Prostate gland (tissue), 2 donors: ENCODE data around the gene NOVA2. TPM values are rescaled to one million over a fixed set of nuclear protein-coding genes. Genes with fewer than 3 reads are reported as not detected.

ENCODE experiments used
- DNase-seq: peaks from one replicate; pipeline ENCODE4 v3.0.0-alpha.2; 2019; ENCODE audit warnings: low spot score
- H3K27ac ChIP-seq, 2 donors: fragments of 200-600 bp; sonication (generic); 2 replicates each; pipeline ENCODE4 v1.5.1; 2017 to 2019
- H3K27me3 ChIP-seq: fragments of 200-600 bp; sonication (generic); replicated peaks from 2 replicates; pipeline ENCODE4 v1.5.1; 2019; ENCODE audit not compliant: insufficient read depth
- H3K36me3 ChIP-seq, 2 donors: fragments of 200-600 bp; sonication (generic); 1 replicate in 1 of 2; 2 replicates in 1 of 2; pipeline versions ENCODE4 v1.5.1 to v1.8.1; 2017 to 2019
- H3K4me1 ChIP-seq: fragments of 200-600 bp; sonication (generic); replicated peaks from 2 replicates; pipeline ENCODE4 v1.5.1; 2019
- H3K4me3 ChIP-seq, 2 donors: fragments of 200-600 bp; sonication (generic); 2 replicates each; pipeline ENCODE4 v1.5.1; 2017 to 2019
- H3K9me3 ChIP-seq: fragments of 200-600 bp; sonication (generic); 2 replicates; pipeline ENCODE4 v1.5.1; 2017
- POLR2A ChIP-seq: fragments of 450-650 bp; IDR thresholded peaks from one replicate; pipeline ENCODE4 v1.6.1; 2016; ENCODE audit warnings: antibody characterized with exemption, mild to moderate bottlenecking
- POLR2AphosphoS5 ChIP-seq: sonication (generic); formaldehyde crosslinking; IDR thresholded peaks from one replicate; pipeline ENCODE4 v1.6.1; 2017; ENCODE audit warnings: antibody characterized with exemption
- WGBS: methylation state at CpG from one replicate; pipeline ENCODE4 v1.1.5; 2018; 5-methylcytosine and 5-hydroxymethylcytosine counted together
- intact Hi-C: fragments of 100-400 bp; cut with DNase I; formaldehyde crosslinking; loops from one replicate; pipeline ENCODE4 v1.14.2; 2022
- total RNA-seq, 2 donors: library from RNA; depleted of rRNA; stranded (reverse); fragments of >200 nt; gene quantifications; one replicate each; pipeline ENCODE4 v1.1.0, GENCODE V29; 2016
- TF ChIP-seq, protein P1 (sequence below), 4 experiments: fragments of 200-600 bp in 2 of 4; fragments of 450-650 bp in 2 of 4; sonication (generic) in 2 of 4; IDR thresholded peaks; 1 replicate in 3 of 4; 2 replicates in 1 of 4; pipeline ENCODE4 v1.5.1; 2016 to 2019; ENCODE audit warnings: antibody characterized with exemption in 4 of 4, mild to moderate bottlenecking in 2 of 4, moderate library complexity in 2 of 4

The NOVA2 gene
- total RNA-seq, 2 donors from 2014 or later: 0.87 to 3.1 TPM

DNA sequence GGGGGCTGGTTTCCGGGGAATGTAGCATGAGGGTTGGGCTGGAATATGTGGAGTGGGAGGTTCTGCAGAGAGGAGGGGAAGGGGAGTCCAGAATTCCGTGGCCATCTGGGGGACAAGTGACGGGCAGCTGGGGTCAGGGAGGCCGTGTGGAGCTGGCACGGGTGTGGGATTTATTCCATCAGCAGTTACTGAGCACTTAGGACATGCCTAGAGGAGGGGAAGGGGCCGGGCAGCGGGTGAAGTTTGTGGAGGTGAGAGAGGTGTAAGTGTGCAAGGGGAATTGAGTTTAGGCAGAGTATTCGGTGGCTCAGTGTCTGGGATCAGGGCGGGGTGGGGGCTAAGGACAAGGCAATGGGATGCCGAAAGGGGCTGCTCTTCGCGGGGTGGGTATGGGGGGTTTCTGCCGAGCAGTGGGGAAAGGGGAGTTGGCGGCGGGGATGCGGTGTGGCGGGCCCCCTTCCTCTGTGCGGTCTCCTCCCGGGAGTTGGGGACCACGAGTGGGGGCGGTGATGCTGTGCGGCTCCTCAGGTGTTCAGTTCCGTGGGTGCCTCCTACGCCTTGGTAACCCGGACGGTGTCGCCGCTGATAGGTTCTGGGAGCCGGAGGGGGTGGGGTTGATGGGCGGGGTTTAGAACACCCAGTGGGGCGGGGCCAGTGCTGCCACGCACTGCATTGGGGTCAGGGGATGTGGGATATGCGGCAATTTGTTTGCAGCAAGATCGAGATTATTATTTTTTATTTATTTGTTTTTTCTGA is 27.0 kb upstream of the NOVA2 start:
- peak; percentile 38 for DNase-seq
- Histone ChIP-seq H3K4me3 (no peak overlapping the region), H3K27ac (no peak overlapping the region), H3K36me3 (no peaks in the 10 kb centered on the region), H3K27me3 (no peaks in the 10 kb centered on the region), H3K9me3 (no peaks in the 10 kb centered on the region), H3K4me1 (no peaks in the 10 kb centered on the region)
- intact Hi-C loops: no loop called here
- WGBS: 8% methylated on average over 34 of the region's 34 CpGs
- TF ChIP-seq, protein P1, sequence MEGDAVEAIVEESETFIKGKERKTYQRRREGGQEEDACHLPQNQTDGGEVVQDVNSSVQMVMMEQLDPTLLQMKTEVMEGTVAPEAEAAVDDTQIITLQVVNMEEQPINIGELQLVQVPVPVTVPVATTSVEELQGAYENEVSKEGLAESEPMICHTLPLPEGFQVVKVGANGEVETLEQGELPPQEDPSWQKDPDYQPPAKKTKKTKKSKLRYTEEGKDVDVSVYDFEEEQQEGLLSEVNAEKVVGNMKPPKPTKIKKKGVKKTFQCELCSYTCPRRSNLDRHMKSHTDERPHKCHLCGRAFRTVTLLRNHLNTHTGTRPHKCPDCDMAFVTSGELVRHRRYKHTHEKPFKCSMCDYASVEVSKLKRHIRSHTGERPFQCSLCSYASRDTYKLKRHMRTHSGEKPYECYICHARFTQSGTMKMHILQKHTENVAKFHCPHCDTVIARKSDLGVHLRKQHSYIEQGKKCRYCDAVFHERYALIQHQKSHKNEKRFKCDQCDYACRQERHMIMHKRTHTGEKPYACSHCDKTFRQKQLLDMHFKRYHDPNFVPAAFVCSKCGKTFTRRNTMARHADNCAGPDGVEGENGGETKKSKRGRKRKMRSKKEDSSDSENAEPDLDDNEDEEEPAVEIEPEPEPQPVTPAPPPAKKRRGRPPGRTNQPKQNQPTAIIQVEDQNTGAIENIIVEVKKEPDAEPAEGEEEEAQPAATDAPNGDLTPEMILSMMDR (IDR thresholded peaks at IDR 0.05): no peak
- no peak for TF ChIP-seq POLR2A
- TF ChIP-seq POLR2AphosphoS5: no peak

DNA sequence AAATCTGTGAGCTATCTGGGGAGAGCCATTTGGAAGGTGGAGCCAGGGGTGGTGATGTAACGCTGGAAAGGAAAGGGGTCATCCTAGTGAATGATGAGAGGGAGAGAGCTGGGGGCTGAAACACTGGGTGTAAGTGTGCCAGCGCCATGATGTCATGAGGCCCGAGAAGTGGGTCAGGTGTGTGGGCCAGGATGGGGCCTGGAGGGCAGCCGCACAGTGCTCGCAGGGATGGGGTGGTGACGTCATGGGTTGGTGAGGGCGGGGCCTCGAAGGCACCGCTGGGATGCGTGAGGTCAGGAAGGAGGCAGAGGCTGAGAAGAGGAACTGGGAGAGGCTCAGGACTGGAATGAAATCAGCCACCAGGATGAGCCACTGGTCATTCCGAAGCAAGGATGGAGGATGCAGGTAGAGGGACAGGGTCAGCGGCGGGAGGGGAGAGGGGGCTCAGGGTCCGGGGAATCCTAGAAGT is 26.0 kb upstream of the NOVA2 start:
- 24% methylated on average over 14 of the region's 14 CpGs for WGBS
- Histone ChIP-seq H3K27ac (no peak overlapping the region), H3K4me3 (no peak overlapping the region), H3K36me3 (no peaks in the 10 kb centered on the region), H3K27me3 (no peaks in the 10 kb centered on the region), H3K9me3 (no peaks in the 10 kb centered on the region), H3K4me1 (no peaks in the 10 kb centered on the region)
- DNase-seq: no peak
- TF ChIP-seq POLR2AphosphoS5: no peak
- intact Hi-C loops: no loop called here

DNA sequence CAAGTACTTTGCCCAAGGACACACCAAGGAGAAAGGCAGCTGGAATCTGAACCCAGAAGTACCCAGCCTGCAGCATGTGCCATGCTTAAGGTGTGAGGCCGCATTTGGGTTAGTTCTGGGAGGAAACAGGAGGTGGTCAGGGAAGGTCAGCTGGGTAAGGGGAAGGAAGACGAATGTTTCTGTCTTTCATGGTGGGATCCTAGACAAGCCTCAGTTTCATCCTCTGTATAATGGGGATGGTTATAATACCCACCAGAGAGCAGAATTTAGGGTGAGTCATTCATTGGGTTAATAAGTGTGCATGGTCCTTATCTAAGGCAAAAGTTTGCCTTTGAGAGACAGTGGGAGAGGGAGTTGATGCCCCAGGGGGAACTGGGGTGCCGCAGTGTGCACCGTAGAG is 25.2 kb upstream of the NOVA2 start:
- H3K27ac ChIP-seq: no peak overlapping the region
- no peak for DNase-seq
- no peaks in the 10 kb centered on the region for H3K36me3 ChIP-seq
- intact Hi-C loops: no loop called here
- H3K4me3 ChIP-seq: no peak overlapping the region
- WGBS: 89% methylated on average over 4 of the region's 4 CpGs
- H3K9me3 ChIP-seq: no peaks in the 10 kb centered on the region
- H3K4me1 ChIP-seq: no peaks in the 10 kb centered on the region
- TF ChIP-seq, protein P1 (IDR thresholded peaks at IDR 0.05): no peak
- TF ChIP-seq POLR2A: no peak
- TF ChIP-seq POLR2AphosphoS5: no peak
- H3K27me3 ChIP-seq: no peaks in the 10 kb centered on the region

DNA sequence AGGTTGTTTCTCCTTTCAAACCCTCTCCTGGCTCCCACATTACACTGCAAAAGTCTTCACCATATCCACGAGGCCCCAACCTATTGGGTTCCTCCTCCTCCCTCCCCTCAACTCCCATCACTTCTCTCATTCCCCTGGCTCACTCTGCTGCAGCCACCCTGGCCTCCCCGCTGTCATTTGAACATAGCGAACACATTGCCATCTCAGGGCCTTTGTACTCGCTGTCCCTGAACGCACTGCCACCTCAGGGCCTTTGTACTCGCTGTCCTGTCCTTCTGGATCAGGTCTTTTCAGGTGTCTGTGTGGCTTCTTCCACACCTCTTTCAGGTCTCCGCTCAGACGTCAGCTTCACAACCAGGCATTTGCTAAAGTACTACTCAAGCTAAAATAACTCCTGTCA is 23.3 kb upstream of the NOVA2 start:
- Histone ChIP-seq H3K27ac (no peak overlapping the region), H3K9me3 (no peaks in the 10 kb centered on the region), H3K36me3 (no peaks in the 10 kb centered on the region), H3K4me1 (no peaks in the 10 kb centered on the region), H3K27me3 (no peaks in the 10 kb centered on the region), H3K4me3 (no peak overlapping the region)
- TF ChIP-seq, protein P1 (IDR thresholded peaks at IDR 0.05): no peak
- TF ChIP-seq POLR2A (no peak), POLR2AphosphoS5 (no peak)
- WGBS: 84% methylated on average over 8 of the region's 8 CpGs
- intact Hi-C loops: no loop called here
- no peak for DNase-seq

DNA sequence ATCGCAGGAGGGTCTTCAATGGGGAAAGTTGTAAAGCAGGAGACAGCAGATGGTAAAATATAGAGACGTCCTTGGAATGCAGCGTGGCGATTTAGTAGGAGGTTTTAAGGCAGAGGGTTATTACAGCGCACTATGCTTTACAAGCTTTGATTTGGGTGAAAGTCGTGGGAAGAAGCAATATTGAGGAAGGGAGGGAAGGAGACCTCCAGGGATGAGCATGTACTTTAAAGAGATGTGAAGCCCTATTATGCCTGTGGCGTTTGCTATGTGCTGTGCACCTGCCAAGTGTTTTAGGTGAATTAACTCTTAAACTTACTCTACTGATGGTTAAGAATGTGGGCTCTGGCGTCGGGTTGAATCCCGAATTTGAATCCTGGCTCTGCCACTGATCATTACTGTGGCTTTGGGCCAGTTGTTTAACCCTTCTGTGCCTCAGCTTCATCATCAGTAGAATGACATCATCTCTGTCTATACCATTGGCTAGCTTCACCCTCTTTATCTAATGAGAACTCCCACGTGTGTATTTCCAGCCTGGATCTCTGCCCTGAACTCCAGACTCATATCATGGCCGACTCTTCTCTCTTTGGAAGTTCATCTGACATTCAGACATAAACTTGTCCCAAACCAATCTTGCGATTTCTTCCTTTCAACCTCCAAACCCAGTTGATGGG is 22.2 kb upstream of the NOVA2 start:
- intact Hi-C loops: no loop called here
- TF ChIP-seq POLR2A (no peak), POLR2AphosphoS5 (no peak)
- TF ChIP-seq, protein P1 (IDR thresholded peaks at IDR 0.05): no peak
- Histone ChIP-seq H3K27me3 (no peaks in the 10 kb centered on the region), H3K9me3 (no peaks in the 10 kb centered on the region), H3K4me1 (no peaks in the 10 kb centered on the region), H3K4me3 (peak overlapping the region; percentile 60 to 74), H3K27ac (peak overlapping the region; percentile 54 to 70), H3K36me3 (no peaks in the 10 kb centered on the region)
- DNase-seq: no peak
- 12% methylated on average over 13 of the region's 13 CpGs for WGBS
